GM19372 (cell line): ENCODE results near the gene TGM4.

Experiments
- ATAC-seq: cut with Tn5 transposase; IDR thresholded peaks from one replicate; pipeline ENCODE4 v1.9.1; 2021; ENCODE audit warnings: mild to moderate bottlenecking, low read depth, moderate library complexity; ENCODE audit not compliant: unreplicated experiment

TGM4 gene

GRCh38 chr3:44877333-44877732 lies 2.9 kb downstream of the TGM4 start:
- ATAC-seq = no peak

GRCh38 chr3:44880284-44880683 lies 5.9 kb downstream of the TGM4 start:
- ATAC-seq = no peak

GRCh38 chr3:44883213-44883955 lies 9.0 kb downstream of the TGM4 start:
- ATAC-seq = no peak

- no peak for ATAC-seq
Measured at GRCh38 chr3:44883999-44884431, 9.6 kb downstream of the TGM4 start.

GRCh38 chr3:44885618-44886017 lies 11.2 kb downstream of the TGM4 start:
- no peak for ATAC-seq

- no peak for ATAC-seq
Measured at GRCh38 chr3:44886561-44886960, 12.2 kb downstream of the TGM4 start.

- no peak for ATAC-seq
Measured at GRCh38 chr3:44887101-44887500, 12.7 kb downstream of the TGM4 start.

GRCh38 chr3:44890258-44890657 lies 15.8 kb downstream of the TGM4 start:
- no peak for ATAC-seq

- ATAC-seq = no peak
Measured at GRCh38 chr3:44890852-44891251, 16.4 kb downstream of the TGM4 start.

- ATAC-seq = no peak
Measured at GRCh38 chr3:44892689-44893088, 18.3 kb downstream of the TGM4 start.

- no peak for ATAC-seq
Measured at GRCh38 chr3:44893097-44893496, 18.7 kb downstream of the TGM4 start.

- no peak for ATAC-seq
Measured at GRCh38 chr3:44894485-44894884, 20.1 kb downstream of the TGM4 start.

- ATAC-seq = no peak
Measured at GRCh38 chr3:44896440-44896839, 22.0 kb downstream of the TGM4 start.

GRCh38 chr3:44899683-44900367 lies 25.4 kb downstream of the TGM4 start:
- no peak for ATAC-seq

GRCh38 chr3:44902628-44903027 lies 28.2 kb downstream of the TGM4 start:
- ATAC-seq = no peak

- ATAC-seq = no peak
Measured at GRCh38 chr3:44903314-44903713, 28.9 kb downstream of the TGM4 start.

GRCh38 chr3:44903751-44904150 lies 29.3 kb downstream of the TGM4 start:
- no peak for ATAC-seq

GRCh38 chr3:44905446-44906157 lies 31.2 kb downstream of the TGM4 start:
- ATAC-seq = no peak

- no peak for ATAC-seq
Measured at GRCh38 chr3:44906997-44907396, 32.6 kb downstream of the TGM4 start.

- no peak for ATAC-seq
Measured at GRCh38 chr3:44907612-44908011, 33.2 kb downstream of the TGM4 start.

- no peak for ATAC-seq
Measured at GRCh38 chr3:44909063-44909462, 34.7 kb downstream of the TGM4 start.
